ENCODE data around the gene CCL25.
A peak's percentile ranks its signal among the peaks of the same experiment; 100 is the strongest.
"Not testable (repeated sequence)": the region's sequence is repeated elsewhere in the genome, so short reads cannot be mapped to it uniquely, and the experiment has no call there.

Gene CCL25, protein sequence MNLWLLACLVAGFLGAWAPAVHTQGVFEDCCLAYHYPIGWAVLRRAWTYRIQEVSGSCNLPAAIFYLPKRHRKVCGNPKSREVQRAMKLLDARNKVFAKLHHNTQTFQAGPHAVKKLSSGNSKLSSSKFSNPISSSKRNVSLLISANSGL

DNA sequence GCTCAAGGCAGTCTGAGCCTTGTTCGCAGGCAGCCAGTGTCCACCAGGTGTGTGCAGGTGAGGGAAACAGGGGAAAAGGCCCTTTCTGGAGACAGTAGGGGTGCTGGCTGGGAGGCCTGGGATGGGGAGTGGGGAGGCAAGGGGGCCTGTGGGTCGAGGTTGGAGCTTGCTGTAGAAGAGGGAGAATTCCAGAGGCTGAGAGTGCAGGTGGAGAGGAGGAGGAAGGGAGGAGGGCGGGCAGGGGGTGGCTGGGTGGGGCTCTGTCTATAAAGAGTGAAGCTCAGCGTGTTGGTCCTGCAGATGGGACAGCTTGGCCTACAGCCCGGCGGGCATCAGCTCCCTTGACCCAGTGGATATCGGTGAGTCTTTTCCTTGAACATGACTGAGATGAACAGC is at the start of gene CCL25:
CCL25 (plus strand) TSS at position 297 of the 396 bp plus-strand sequence. CDS start 290 bp downstream, outside the sequence.
- DNase-seq = no peak

DNA sequence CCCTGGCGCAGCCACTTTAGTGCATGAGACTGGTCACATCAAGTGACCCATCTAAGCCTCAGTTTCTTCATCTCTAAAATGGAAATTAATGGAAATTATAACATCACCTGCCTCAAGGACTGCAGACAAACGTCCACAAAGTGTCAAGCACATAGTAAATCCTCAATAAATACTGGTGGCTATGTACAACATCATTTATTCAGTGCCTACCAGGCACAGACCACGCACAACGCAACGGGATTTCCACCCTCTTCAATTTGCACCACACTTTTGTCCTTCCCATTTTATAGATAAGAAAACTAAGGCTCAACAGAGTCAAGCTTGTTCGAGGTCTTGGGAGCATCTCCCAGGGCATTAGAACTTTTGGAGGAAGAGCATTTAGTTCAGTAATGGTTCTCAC is 48.6 kb upstream of the CCL25 start:
- DNase-seq = no peak

DNA sequence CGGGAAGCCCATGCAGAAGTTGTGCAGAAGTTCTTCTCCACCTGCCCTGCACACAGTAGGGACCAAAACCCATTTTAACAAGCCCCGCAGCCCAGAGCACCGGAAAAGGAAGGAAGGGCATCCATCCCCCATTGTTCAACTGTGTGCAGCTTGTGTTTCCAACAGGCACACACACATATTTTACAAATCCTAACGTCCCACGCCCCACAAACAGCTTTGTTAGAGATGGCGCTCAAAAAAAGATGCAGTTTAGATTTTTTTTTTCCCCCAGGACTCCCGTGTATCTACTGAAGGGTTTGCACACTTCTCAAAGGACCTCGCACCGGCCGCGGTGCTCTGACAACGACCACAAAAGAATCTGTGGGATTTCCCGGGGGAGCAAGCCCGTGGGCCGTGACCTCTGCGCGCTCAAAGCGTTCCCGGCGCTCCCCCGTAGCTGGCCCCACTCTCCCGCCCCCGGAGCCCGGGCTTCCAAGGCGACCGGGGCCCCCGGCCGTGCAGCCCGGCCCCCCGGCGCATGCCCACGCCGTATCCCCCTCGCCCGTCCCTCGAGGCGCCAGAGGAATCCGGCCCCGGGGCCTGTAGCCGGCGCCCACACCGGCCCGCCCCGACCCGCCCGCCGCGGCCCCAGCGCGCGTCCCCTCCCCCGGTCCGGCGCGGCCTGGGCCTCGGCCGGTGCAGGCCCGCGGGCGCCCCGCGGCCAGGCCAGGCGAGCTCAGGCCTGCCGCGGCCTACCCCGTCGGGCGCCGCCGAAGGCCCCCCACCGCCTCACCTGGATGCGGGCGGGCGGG is 47.6 kb upstream of the CCL25 start:
- no peak for DNase-seq

DNA sequence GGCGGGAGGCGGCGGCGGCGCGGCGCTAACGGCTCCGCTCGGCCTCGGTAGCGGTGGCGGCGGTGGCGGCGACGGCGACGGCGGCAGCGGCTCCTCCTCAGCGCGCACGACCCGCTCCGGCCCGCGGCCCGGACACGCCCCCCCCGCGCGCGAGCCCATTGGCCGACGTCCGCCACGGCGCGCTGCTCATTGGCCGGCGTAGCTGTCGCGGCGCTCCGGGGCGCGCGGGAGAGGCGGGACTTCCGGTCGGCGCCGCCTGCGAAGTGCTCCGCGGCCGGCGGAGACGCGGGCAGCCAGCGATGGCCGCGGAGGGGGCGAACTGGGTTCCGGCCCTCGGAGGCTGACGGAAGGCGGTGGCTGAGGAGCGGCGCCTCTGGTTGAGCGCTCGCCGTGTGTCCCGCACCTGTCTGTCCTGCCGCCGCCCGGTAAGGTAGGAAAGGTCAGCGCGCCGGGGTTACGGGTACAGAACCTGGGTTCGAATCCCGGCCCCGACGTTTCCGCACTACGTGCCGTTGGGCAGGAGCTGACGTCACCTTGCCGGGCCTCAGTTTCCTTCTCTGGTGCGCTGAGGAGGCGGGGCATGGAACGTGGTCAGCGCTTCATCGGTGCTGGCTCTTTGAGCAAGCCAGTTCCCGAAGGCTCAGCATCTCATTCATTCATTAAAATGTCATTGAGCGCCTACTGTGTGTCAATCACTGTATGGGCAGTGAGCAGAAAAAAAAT is 46.9 kb upstream of the CCL25 start, which contains the start of gene ELAVL1:
ELAVL1 (minus strand) TSS at position 108 of the 723 bp plus-strand sequence. CDS start 13,826 bp downstream, outside the sequence.
- DNase-seq = peak; percentile 46 to 89

DNA sequence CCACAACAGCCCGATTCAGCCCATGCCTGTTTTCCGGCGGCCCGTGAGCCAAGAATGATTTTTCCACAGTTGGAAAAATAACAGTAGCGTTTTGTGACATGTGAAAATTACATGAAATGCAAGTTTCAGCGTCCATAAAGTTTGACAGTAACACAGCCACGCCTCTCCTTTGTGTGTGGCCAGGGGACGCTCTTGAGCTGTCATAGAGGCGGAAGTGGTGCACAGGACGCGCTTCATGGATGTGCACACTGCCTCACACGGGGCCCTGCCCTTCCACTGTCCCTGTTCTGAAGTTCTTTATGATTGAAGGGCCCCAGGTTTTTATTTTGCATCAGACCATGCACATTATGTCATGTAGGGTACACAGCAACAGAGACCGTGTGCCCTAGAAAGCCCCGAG is 34.8 kb upstream of the CCL25 start:
- DNase-seq = peak in 1 of 2 experiments; percentile 63

DNA sequence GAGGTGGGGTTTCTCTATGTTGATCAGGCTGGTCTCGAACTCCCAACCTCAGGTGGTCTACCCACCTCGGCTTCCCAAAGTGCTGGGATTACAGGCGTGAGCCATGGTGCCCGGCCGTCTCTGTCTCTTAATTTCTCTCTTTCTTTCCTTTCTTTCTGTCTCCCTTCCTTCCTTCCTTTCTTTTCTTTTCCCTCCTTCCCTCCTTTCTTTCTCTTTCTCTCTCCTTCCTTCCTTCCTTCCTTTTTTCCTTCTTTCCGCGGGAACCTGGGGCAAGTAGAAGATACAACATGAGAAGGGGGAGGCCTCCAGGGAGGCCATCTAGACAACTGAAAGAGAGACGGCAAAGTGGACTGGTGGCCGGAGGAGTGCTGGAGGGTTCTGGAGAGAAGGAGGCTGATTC is 31.9 kb upstream of the CCL25 start:
- DNase-seq = no peak

DNA sequence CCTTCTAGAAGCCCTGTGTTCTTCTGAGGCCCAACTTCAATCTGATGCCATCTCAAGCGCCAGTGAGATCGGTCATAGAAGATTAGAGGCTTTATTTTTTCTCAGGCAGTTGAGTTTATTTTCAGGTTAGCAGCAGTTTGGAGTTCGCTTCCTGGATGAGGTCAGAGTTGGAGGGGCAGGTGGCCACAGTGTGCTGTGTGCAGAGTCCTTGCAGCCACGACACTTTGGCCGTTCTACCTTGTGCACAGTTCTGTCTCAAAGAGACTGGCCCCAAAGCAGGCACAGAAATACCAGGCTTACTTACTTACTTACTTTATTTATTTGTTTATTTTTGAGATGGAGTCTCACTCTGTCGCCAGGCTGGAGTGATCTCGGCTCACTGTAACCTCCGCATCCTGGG is 31.2 kb upstream of the CCL25 start:
- no peak for DNase-seq

DNA sequence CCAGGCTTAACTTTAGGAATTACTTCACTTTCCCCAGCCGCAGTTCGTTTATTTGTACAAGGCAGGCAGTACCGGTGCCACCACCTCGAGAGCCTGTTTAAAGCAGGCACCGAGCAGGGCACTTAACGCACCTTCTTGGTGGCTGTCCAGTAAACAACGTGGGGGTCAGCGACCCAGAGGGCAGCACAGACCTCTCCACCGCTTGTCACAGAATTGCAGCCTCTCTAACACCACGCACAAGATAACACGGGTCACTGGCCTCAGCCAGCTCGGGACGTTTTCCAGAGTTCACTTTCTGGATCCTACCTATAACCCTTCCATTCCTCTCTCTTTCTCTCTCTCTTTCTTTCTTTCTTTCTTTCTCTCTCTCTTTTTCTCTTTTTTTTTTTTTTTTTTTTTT is 30.3 kb upstream of the CCL25 start:
- DNase-seq = no peak

DNA sequence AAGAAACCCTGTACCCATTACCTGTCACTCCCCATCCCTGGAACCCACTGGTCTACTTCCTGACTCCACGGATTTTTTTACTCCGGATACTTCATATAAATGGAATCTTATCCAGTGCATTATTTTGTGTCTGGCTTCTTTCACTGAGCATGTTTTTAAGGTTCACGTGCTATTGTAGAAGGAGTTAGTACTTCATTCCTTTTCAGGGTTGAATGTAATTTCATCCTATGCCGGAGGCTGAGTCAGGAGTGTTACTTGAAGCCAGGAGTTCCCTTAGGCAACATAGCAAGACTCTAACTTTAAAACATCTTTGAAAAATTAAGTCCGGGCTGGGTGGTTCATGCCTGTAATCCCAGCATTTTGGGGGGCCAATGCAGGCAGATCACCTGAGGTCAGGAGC is 29.2 kb upstream of the CCL25 start:
- DNase-seq = no peak

DNA sequence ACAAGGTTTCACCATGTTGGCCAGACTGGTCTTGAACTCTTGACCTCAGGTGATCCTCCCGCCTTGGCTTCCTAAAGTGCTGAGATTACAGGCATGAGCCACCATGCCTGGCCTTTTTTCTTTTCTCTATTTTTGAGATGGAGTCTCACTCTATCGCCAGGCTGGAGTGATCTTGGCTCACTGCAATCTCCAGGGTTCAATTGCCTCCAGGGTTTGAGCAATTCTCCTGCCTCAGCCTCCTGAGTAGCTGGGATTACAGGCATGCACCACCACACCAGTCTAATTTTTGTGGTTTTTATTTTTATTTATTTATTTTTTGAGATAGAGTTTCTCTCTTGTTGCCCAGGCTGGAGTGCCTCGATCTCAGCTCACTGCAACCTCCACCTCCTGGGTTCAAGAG is 28.3 kb upstream of the CCL25 start:
- not testable (repeated sequence) for DNase-seq

DNA sequence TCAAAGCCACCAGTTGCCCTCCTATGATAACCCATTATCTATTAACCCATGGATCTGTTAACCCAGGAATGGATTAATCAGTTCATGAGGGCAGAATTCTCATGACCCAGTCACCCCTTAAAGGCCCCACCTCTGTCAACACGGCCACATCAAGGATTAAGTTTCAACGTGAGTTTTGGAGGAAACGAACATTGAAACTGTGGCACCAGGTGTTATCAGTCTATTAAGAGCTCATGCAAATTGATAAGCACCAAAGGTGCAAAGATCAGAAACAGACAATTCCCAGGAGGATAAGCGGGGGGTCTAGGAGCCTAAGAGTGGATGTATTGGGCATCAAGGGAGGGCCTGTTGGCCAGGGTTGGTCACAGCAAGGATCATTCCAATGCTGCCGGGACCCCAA is 27.2 kb upstream of the CCL25 start:
- peak; percentile 67 to 69 for DNase-seq

DNA sequence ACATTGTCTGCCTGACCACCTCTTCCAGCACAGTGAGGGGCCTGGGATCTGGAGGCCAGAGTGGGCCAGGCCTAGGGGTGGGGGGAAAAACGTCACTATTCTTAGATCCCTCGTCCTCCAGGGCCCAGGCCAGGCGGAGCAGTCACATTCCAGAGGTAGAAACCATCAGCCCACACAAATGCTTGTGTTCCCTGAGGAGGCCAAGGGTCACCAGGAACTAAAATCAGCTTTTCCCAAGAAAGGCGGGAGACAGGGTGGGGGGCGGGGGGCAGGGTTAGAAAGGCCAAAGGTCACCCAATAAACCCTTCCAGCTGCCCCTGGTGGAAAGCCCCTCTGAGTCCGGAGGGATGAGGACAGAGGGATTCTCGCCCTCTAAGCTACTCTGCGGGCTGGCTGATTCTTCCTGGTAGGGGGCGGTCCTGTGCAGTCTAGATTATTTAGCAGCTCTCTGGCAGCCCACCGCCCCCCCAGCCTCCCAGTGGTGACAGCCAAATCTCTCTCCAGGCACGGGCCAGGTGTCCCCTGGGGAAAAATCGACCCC is 23.5 kb upstream of the CCL25 start:
- no peak for DNase-seq

DNA sequence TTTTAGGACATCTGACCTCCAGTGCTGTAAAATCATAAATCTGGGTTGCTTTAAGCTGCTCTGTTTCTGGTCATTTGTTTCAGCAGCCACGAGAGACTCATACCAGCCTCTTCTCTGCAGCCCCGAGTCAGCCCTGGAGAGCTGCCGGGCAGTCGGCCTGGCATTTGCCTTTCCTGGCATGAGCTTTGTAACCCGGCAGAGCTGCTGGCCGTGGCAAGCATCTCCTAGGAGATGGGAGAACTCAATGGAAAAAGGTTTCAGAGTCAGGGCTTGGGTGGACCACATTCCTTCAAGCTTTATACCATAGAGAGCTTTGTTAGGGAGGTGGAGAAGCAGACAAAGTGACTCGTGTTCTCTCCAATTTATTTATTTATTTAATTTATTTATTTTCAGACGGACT is 21.6 kb upstream of the CCL25 start:
- no peak for DNase-seq

DNA sequence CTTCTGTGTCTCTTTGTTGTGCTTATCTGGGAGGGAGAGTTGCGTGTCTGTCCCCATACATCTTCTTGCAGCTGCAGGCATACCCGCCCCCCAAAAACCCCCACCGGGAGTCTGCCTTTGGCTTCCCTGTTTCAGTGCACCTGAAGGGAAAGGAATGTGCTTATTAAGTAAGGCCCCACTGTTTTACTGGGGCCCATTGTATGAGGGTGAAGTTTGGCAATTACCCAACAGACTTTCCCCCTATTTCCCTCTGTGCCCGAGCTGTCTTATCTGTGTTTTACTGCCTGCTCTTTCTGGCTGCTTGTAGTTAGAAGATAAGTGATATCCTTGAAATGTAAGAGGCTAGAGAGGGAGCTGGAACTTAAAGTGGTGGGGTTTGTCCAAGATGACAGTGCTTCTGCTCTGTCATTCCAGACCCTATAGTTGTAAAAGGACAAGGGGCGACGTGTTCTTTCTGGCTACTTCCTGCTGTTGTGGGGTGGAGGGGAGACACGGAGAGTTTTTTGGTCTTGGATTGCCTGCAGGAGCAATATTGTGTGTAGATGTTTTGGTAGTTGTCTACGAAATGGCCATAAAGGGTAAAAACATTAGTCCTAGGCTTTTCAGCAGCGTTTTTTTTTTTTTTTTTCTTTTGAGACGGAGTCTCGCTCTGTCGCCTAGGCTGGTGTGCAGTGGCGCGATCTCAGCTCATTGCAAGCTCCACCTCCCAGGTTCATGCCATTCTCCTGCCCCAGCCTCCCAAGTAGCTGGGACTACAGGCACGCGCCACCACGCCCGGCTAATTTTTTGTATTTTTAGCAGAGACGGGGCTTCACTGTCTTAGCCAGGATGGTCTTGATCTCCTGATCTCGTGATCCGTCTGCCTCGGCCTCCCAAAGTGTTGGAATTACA is 19.0 kb upstream of the CCL25 start:
- DNase-seq = not testable (repeated sequence)

DNA sequence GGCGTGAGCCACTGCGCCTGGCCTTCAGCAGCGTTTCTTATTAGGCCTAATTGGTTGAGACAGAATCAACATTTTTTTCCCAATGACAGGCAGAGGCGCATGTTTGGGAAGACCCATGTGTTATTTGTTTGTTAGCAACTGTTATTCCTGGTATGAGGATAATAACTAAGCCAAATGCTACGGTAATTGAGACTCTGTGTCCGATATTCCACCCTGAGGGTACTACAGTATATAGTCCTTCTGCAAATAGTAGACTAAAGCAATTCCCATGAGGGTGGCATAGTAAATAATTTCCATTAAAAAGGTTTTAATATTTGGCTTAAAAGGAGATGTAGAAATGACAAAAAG is 18.4 kb upstream of the CCL25 start:
- DNase-seq = no peak

DNA sequence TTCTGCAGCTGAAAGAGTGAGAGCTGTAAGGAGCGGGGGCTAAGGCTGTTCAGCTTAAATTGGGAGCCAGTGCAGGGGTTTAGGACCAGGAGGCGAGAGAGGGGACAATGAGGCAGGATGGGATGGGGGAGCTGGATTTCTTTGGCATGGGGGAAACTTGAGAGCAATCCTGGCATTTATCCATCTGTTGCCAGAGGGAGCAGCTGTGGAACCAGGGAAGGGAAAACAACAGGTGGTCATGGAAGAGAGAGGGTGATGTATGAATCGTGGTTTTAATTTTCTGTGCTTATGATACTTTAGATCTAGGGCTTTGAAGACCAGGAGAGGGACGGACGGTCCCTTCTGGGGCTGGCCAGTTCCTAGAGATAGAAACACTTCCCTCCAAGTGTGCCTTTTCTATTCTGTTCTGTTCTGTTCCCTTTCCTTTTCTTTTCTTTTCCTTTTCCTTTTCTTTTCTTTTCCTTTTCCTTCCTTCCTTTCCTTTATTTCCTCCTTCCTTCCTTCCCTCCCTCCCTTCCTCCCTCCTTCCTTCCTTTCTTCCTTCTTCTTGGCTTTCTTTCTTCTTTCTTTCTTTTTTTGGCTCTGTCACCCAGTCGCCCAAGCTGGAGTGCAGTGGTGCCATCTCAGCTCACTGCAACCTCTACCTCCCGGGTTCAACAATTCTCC is 16.0 kb upstream of the CCL25 start:
- DNase-seq = no peak

DNA sequence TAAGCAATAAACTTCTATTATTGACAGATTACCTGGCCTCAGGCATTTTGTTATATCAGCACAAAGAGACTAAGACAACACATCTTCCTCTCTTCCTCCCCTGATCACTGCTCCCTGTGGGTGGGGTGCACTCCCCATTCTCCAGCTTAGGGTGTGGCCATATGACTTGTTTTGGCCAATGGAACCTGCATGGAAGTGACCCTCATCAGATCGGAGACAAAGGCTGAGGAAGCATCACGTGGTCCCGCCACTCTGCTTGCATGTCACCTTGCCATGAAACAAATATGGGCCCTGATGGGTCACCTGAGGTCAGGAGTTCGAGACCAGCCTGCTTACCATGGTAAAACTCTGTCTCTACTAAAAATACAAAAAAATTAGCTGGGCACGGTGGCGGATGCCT is 13.7 kb upstream of the CCL25 start:
- DNase-seq = no peak

DNA sequence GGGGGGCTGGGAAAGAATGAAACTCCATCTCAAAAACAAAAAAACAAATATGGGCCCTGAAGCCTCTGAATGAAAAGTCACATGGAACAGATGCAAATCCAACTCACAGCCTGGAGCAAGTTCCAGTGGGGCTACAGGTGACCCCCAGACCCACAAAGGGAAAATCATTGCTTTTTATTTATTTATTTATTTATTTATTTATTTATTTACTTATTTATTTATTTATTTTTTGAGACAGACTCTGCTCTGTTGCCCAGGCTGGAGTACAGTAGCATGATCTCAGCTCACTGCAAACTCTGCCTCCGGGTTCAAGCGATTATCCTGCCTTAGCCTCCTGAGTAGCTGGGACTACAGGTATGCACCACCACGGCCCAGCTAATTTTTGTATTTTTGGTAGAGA is 13.3 kb upstream of the CCL25 start:
- no peak for DNase-seq

DNA sequence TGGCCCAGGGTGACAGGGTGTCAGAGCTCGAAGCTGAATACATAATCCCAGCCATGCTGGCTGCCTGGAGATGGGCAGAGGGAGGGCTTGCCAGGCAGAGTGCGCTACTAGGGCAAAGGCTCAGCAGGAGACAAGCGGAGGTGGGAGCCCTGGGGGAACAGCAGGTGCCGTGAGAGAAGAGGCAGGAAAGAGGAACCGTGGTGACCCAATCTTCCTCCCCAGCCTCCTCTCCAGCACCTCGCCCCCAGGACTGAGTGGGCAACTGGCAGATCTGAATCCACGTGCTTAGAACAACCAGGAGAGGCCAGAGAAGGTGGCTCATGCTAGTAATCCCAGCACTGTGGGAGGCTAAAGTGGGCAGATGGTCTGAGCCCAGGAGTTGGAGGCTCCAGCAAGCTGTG is 11.0 kb upstream of the CCL25 start:
- DNase-seq = no peak

DNA sequence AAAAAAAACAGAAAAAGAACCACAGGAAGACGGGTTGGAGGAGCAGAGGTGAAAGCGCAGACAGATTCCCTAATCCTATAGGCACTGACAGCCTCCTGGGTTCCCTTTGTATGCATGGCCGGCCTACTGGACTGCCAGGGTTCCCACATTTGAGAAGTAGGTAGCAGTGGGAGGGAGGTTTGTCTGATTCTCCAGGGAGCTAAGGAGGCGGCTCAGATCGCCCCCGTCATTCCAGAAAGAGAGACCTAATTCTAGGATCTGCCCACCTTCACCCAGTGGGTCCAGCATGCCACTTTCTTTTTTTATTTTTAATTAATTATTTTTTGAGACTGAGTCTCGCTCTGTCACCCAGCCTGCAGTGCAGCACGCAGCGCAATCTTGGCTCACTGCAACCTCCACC is 9.7 kb upstream of the CCL25 start:
- DNase-seq = no peak

DNA sequence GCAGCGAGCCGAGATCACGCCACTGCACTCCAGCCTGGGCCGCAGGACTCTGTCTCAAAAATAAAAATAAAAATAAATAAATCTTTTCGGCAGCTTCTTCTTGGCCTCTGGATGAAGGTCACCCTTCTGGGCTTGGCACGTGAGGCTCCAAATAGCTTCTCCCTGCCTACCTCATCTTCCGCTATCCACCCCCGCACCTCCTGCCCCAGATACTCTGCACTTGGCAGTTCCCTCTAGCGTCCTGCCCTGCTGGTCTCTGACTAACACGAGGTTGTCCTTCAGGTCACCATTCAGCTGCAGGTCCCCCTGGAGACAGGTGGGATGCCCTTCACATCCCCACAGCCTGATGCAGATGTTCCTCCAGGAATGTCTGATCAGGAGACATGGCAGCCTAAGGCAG is 8.5 kb upstream of the CCL25 start:
- no peak for DNase-seq

DNA sequence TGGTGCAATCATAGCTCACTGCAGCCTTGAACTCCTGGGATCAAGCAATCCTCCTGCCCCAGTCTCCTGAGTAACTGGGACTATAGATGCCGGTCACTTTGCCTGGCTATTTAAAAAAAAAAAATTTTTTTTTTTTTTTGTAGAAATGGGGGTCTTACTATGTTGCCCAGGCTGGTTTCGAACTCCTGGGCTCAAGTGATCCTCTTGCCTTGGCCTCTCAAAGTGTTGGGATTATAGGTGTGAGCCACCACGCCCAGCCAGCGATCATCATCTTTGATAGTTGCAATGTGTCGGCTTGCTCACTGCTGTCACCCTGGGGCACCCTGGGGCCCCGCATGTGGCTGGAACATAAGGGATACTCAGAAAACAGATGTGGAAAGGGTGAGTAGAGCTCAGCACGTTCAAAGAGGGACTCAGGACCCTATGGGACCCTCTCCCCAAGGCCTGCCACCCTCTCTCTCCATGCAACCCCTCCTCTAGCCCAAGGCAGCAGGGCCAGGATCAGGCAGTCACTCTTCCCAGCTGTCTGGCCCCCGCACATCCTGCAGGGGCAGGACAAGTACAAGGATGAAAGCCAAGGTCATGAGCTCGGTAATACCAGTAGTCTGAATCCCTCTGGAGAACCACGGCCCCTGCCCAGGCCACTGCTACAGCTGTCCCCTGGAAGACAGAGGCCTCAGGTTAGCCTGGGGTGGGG is 6.5 kb upstream of the CCL25 start:
- DNase-seq = no peak

All from NCI-H526 (cell line).